Activated T-helper 2 cell treated with anti-CD3 and anti-CD28 coated beads, Interferon-gamma antibody, Interleukin-2, Interleukin-4, amounts not matched to agents 10 μg/mL and 5 μg/mL and 100 μg/mL, durations not matched to agents 14 hours and 24 hours and 36 hours (primary cell): Measurements from ENCODE around the gene MAGEA9B. TPM values are rescaled to one million over a fixed set of nuclear protein-coding genes. Genes with fewer than 3 reads are reported as not detected.
"Not testable (repeated sequence)": the region's sequence is repeated elsewhere in the genome, so short reads cannot be mapped to it uniquely, and the experiment has no call there.

ENCODE experiments used
- DNase-seq: peaks from one replicate; pipeline ENCODE4 v3.0.0; 2021; ENCODE audit warnings: low spot score
- H3K27ac Mint-ChIP-seq: one replicate; pipeline ENCODE4 v1.8.0; 2021; ENCODE audit warnings: mixed read lengths
- H3K27me3 Mint-ChIP-seq: one replicate; pipeline ENCODE4 v1.8.0; 2021; ENCODE audit warnings: low read depth, mixed read lengths
- H3K36me3 Mint-ChIP-seq: one replicate; pipeline ENCODE4 v1.8.0; 2021; ENCODE audit warnings: low read depth, mixed read lengths
- H3K4me1 Mint-ChIP-seq: one replicate; pipeline ENCODE4 v1.8.0; 2021; ENCODE audit warnings: low read depth, mixed read lengths
- H3K4me3 Mint-ChIP-seq: one replicate; pipeline ENCODE4 v1.8.0; 2021; ENCODE audit warnings: low read depth, mild to moderate bottlenecking, moderate library complexity, mixed read lengths
- H3K9me3 Mint-ChIP-seq: one replicate; pipeline ENCODE4 v1.8.0; 2021; ENCODE audit warnings: mixed read lengths
- intact Hi-C: fragments of 100-400 bp; cut with micrococcal nuclease; formaldehyde crosslinking; loops from one replicate; pipeline ENCODE4 v1.15.1; 2023
- total RNA-seq: library from RNA; stranded (reverse); gene quantifications from 2 replicates; pipeline ENCODE4 v1.2.3, GENCODE V29; 2022

The MAGEA9B gene
- total RNA-seq, 1 donor from 2014 or later: not detected

GRCh38 chrX:149540621-149541520 lies 46.4 kb downstream of the MAGEA9B start, which contains the start of gene EOLA1:
Gene EOLA1 (plus strand): TSS chrX:149541012. CDS start chrX:149545631, 4,619 bp downstream.
- H3K4me1 Mint-ChIP-seq: peaks cover 4% of the 10 kb centered on the region
- intact Hi-C loops: loop anchor here (10.0 kb wide), 2 partner anchors 74 to 1154 kb away; partner anchors contain the start of gene MTMR1
- H3K27me3 Mint-ChIP-seq: no peaks in the 10 kb centered on the region
- peak within 1 kb of the TSS; percentile 99 for H3K4me3 Mint-ChIP-seq
- DNase-seq: peak; percentile 74
- peak within 1 kb of the TSS; percentile 100 for H3K27ac Mint-ChIP-seq
- H3K36me3 Mint-ChIP-seq: peaks cover 7% of the 10 kb centered on the region
- no peaks in the 10 kb centered on the region for H3K9me3 Mint-ChIP-seq

GRCh38 chrX:149540131-149540620 lies 47.1 kb downstream of the MAGEA9B start:
- no peaks in the 10 kb centered on the region for H3K9me3 Mint-ChIP-seq
- H3K4me1 Mint-ChIP-seq: peaks cover 4% of the 10 kb centered on the region
- H3K4me3 Mint-ChIP-seq: peak overlapping the region; percentile 99
- DNase-seq: peak; percentile 76
- peaks cover 12% of the 10 kb centered on the region for H3K36me3 Mint-ChIP-seq
- peak overlapping the region; percentile 100 for H3K27ac Mint-ChIP-seq
- no peaks in the 10 kb centered on the region for H3K27me3 Mint-ChIP-seq
- intact Hi-C loops: loop anchor here (10.0 kb wide), 2 partner anchors 75 to 1155 kb away; partner anchors contain the start of gene MTMR1

GRCh38 chrX:149539283-149540130 lies 47.8 kb downstream of the MAGEA9B start:
- Mint-ChIP-seq H3K36me3 (peaks cover 15% of the 10 kb centered on the region), H3K27me3 (no peaks in the 10 kb centered on the region), H3K4me1 (peaks cover 4% of the 10 kb centered on the region), H3K27ac (peak overlapping the region; percentile 76), H3K4me3 (peak overlapping the region; percentile 81), H3K9me3 (no peaks in the 10 kb centered on the region)
- intact Hi-C loops: loop anchor here (2.0 to 10.0 kb wide), 4 partner anchors 35 to 1155 kb away; partner anchors contain the start of genes IDS and MTMR1
- peak; percentile 83 for DNase-seq

- not testable (repeated sequence) for H3K9me3 Mint-ChIP-seq, H3K27me3 Mint-ChIP-seq, H3K4me1 Mint-ChIP-seq, H3K27ac Mint-ChIP-seq, H3K4me3 Mint-ChIP-seq, DNase-seq
- peaks cover 18% of the 10 kb centered on the region for H3K36me3 Mint-ChIP-seq
- intact Hi-C loops: loop anchor here (10.0 kb wide), 1 partner anchor 407 kb away; no protein-coding TSS in a partner anchor
Measured at GRCh38 chrX:149537474-149537873, 49.8 kb downstream of the MAGEA9B start.

GRCh38 chrX:149534926-149535602 lies 52.2 kb downstream of the MAGEA9B start:
- DNase-seq, H3K4me3 Mint-ChIP-seq, H3K9me3 Mint-ChIP-seq, H3K27me3 Mint-ChIP-seq, H3K4me1 Mint-ChIP-seq, H3K27ac Mint-ChIP-seq: not testable (repeated sequence)
- peaks cover 22% of the 10 kb centered on the region for H3K36me3 Mint-ChIP-seq
- intact Hi-C loops: loop anchor here (10.0 kb wide), 1 partner anchor 410 kb away; no protein-coding TSS in a partner anchor

GRCh38 chrX:149533999-149534398 lies 53.3 kb downstream of the MAGEA9B start:
- H3K36me3 Mint-ChIP-seq: peaks cover 32% of the 10 kb centered on the region
- intact Hi-C loops: loop anchor here (10.0 kb wide), 1 partner anchor 411 kb away; no protein-coding TSS in a partner anchor
- DNase-seq, H3K4me3 Mint-ChIP-seq, H3K27me3 Mint-ChIP-seq, H3K9me3 Mint-ChIP-seq, H3K27ac Mint-ChIP-seq, H3K4me1 Mint-ChIP-seq: not testable (repeated sequence)

GRCh38 chrX:149532868-149533267 lies 54.4 kb downstream of the MAGEA9B start:
- not testable (repeated sequence) for H3K4me1 Mint-ChIP-seq

More at GRCh38 chrX:149532868-149533267, 54.4 kb downstream of the MAGEA9B start:
- H3K4me3 Mint-ChIP-seq, H3K27me3 Mint-ChIP-seq, H3K9me3 Mint-ChIP-seq, H3K27ac Mint-ChIP-seq, DNase-seq: not testable (repeated sequence)
- intact Hi-C loops: loop anchor here (10.0 kb wide), 1 partner anchor 412 kb away; no protein-coding TSS in a partner anchor
- peaks cover 31% of the 10 kb centered on the region for H3K36me3 Mint-ChIP-seq

Other genes starting within 250 kb of the MAGEA9B start
- gene IDS, start 82.2 kb downstream of the MAGEA9B start, total RNA-seq: 40.4 and 43.7 TPM in 2 replicates
- 25.2 and 28.9 TPM in 2 replicates for gene EOLA1, start 46.4 kb downstream of the MAGEA9B start, total RNA-seq
- 0.27 TPM in 1 of 2 replicates, not detected in the other for gene HSFX3, start 37.5 kb downstream of the MAGEA9B start, total RNA-seq
- gene HSFX2, start 7.9 kb upstream of the MAGEA9B start, total RNA-seq: 0.23 TPM in 1 of 2 replicates, not detected in the other
- 16.1 and 17.2 TPM in 2 replicates for gene TMEM185A, start 44.3 kb upstream of the MAGEA9B start, total RNA-seq
- gene MAGEA11, start 124.6 kb upstream of the MAGEA9B start, total RNA-seq: not detected in 2 replicates
- gene HSFX1, start 186.6 kb upstream of the MAGEA9B start, total RNA-seq: 0.57 and 1.2 TPM in 2 replicates
- gene MAGEA9, start 194.5 kb upstream of the MAGEA9B start, total RNA-seq: not detected in 2 replicates